Hematopoietic multipotent progenitor cell treated with erythropoietin and hydrocortisone succinate and interleukin-3 and kit ligand, for 8 days (in vitro differentiated cells): Measurements from ENCODE around the gene RUNX1.

Experiments
- DNase-seq: peaks from one replicate; pipeline ENCODE4 v3.0.0-alpha.2; 2015

Gene RUNX1

DNA sequence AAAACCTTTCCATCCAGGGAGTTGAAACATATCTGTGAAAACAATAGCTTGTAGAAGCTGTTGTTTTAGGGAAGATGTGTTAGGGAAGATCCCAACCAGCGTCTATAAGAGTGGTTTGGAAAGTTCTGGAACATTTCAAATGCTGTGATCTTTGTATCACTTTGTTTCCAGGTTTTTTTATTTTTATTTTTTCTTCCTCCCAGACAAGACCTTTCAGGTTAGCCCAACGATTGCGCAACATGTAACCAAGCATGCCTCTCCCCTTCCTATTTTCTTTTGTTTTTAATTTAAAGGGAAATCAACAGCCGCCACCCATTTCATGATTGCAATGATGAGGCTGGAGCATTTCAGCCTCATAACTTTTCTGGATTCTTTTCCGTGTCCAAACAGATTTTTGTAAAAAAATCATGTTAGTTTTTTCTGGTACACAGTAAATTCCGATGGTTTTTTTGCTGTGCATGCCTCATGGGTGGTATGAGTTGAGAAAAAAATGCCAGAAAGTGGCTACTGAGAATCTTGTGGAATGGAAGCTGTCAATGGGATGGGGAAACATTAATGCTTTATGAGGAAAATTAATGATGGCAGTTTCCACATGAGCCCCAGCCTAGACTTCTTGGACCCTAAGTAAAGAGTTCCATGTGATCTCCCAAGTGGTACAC is 109.3 kb downstream of the RUNX1 start:
- no peak for DNase-seq

DNA sequence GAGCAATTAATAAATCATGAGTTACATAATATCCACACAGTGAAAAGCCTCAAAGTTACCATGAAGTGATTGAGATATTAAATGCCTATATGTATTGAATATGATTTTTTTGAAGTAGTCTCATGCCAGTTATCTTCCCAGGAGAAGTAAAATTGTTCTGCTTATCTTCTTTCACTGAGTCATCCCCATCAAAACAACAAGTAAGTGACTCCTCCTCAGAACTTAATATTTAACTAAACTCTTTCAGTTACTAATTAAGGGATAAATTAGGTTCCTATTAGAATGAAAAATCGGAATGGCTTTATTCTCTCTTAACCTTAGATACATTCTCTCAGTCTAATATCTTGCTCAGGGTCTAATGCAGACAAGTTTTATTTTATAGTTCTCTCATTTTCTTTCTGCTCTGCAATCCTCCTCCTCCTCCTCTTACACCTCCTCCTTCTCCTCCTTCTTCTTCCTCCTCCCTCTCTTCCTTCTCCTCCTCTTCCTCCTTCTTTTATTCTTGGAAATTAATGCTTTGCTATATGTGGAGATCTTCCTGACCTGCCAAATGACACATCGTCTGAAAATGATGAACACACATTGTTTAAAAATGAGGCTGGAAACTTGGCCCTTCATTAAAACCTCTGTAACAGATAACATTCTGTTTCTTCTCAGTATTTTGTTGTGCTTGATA is 110.9 kb downstream of the RUNX1 start:
- DNase-seq, result peak; percentile 44

DNA sequence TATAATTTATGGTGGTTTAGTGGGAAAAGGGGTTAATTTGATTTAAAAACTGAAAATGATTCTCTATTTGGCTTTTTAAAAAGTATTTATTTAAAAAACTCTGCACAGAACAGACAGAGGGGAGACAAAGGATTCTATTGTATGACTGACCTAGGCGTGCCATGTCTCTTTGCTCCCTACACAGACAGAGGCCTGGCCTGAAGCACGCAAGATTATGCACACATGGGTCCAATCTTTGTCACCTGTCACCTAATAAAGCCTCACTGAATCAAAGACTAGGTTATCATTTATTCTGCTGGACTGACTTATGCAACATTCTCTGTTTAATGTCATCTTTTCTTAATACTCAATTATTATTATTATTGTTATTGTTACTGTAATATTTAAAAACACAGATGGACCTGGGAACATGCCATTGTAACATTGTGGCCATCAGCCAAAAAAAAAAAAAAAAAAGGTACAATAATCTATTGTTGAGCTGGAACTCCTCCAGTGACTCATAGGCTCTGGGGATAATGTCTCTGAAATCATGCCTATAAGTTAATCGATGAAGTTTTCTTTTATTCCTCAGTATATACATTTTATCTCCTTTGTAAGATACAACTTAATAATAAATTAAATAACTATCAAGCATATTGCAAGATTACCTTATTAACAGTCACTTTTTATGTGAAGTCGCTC is 112.1 kb downstream of the RUNX1 start:
- DNase-seq, result peak; percentile 59

DNA sequence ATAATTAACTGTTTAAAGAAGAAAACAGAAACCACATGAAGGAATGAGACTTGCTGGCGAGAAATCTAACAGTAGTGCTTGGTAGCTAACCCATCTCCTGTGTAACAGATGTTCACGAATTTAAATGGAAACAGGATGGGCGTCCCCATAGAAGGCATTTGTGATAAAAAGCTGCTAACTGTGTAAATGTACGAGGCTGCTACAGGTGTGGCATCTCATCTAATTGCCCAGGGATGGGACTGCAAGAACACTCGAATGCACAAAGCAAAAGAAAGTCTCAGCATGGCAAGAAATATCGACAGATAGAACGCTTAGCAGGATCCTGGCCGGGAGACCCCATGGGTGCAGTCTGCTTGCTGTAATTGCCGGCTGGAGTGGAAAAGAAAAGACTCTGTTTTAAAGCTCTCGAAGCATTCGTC is 112.7 kb downstream of the RUNX1 start:
- peak; percentile 83 for DNase-seq

DNA sequence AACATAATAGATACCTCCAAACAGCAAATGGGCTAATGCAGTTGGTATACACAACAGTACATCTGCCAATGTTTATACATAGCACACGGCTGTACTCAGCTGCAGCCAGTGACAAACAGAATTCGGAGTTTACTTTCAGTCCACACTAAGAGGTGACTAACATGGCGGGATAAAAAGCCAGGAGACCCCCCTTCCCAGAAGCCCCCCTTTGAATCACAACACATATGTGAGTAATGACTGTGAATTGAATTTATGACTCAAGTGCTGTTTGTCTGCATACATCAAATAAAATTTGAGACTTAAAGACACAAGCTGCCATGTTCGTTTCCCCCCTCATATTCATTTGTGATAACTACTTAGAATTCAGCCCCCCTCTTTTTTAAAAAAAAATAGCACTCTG is 113.2 kb downstream of the RUNX1 start:
- DNase-seq, result no peak

DNA sequence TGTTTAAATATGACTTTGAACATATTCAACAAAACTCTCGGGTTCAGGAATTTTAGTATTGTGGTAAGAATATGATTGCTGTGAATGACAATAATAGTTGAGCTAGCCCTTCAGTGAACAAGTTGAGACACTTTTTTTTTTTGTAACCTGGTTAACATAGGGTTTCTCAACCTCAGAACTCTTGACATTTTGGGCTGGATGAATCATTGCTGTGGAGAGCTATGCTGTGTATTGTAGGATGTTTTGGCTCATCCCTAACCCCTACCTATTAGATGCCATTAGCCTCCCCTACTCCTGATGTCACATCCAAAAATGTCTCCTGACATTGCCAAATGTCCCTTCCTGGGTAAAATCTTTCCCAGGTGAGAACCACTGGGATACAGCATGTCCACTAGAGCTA is 113.7 kb downstream of the RUNX1 start:
- no peak for DNase-seq

DNA sequence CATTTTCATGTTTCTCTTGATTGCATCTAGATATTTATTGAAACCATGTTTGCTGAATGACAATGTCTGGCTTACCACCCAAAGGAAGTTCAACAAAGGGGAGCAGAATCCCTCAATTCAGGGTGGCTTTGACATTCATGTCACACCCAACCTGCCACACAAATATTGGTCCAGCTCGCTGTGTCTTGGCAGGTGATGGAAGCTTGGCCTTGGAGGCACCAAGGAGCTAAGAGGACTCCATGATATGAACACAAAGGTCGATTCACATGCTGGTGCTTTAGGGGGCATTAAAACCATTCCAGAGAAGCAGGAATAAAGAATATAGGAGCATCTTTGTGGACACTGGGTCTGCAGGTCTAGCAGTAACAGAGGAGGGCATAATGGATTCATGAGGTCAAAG is 114.8 kb downstream of the RUNX1 start:
- DNase-seq, result no peak

DNA sequence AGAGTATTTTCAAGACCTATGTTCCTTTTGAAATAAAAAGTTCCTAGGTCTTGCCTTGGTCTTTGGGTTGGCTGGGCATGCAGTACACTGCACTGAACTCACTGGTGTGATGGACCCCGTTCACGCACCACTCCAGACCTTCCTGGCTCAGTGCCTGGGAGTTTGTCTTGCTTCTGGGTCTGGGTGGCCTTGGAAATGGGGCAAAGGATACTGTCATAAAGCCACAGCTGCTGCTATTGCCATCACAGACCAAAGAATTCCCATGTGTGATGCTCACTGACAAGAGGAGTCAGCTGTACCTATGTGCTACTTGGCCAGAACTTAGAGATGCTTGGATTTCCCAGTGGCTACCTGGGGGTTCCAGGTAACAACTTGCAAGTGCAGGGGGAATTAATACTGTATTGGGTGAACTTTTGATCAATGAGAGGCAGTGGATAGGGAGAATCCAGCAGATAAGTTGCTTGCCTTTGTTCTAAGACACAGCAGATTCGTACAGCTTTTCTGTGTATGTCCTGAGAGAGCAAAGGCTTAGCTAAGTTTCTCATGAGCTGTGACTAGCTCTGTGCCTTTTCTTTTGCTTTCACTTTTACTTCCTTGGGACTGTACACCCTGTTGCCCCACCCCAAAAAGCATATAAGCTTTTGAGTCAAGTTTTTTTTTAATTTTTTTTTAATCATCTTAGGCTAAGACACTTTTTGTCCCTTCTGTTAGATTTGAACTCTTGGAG is 115.3 kb downstream of the RUNX1 start:
- peak; percentile 60 for DNase-seq

DNA sequence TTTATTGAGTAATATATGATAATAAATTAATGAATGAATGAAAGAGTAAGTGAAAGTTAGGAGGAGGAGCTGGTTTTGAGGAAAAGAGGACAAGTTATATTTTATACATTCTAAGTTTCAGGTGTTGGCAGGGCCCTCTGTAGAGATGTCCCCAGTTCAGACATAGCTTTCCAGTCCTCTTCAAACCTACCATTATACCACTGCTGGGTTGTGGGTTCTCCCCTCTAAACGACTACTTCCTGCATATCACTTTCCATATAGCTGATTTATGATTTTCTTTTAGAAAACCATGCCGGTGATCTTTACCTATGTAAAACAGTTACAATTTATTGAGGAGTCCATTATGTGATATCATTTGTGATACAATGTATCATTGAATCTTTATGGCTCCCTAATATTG is 116.9 kb downstream of the RUNX1 start:
- DNase-seq, result no peak

DNA sequence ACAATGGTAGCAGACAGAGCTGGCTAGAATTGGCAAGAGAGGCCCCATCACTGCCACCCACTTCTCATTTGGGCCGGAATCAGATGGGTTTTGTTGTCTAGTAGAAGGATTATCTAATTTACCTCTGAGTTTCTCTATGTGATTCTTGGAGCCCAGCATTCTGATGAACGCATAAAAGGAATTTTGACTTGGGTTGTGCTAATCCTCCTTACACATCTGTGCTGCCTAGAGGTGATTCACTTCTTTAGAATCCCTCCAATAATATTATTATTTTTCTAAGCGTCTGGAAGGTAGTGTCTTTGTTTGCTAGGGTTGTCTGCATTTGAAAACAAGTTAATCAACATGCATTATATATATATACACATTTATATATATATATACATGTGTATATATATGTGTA is 118.1 kb downstream of the RUNX1 start:
- DNase-seq, result no peak

DNA sequence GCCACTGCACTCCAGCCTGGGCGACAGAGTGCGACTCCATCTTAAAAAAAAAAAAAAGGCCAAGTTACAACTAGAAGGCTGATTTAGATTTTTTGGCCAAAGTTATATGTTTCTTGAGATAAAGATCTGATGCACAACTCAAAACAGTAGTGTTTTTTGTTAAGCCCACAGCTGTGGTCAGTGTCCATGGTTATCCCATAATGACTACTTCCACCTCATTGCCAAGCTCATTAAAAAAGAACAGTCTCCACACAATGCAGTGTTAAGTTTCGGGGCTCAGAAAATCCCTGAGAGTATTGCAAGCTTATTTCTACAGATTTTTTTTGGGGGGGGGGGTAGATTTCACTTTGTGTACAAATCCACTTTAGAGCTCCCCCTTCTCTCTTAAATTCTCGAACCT is 120.5 kb downstream of the RUNX1 start:
- no peak for DNase-seq

DNA sequence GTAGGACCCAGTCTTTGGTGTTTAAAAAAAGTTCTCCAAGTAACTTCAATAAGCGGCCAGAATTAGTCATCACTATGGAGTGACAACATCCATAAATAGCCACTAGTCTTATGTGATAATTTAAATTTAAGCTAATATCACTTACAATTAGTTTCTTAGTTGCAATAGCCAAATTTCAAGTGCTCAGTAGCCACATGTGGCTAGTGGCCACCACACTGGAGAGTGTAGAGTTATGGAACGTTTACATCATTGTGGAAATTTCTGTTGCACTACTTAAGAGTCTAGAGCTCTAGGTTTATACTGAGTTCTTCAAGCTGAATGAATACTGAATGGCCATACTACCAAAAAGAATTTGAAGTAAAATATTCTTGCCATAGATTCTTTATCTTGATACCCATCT is 121.1 kb downstream of the RUNX1 start:
- no peak for DNase-seq

DNA sequence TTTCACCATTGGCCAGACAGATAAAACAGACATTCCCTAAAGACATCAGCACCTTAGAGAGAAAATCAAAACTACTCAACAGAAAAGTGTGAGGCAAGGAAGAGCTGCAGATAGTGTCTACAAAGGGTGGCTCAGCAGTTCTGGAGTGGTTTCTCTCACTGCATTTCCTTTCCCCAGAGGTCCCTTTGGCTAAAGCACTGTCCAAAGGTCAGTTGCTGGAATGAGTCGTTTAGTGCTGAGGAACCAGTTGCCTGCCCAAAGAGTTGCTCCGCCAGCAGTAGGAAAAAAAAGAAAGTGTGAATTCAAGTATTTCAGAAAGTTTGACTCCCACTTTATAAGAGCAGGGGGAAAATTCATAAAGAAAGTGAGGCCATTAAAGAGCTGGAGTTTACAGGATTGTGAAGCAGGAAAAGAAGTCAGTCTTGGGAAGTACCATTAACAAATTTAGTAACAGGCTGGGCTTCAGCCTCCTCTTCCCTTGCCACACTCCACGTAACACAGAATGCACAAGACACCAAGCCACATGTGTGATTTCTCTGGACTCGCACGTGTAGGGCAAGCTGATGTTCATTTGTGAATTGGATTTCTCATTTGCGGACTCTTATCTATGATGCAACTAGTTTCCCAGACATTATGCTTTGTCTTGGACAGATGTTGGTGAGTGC is 122.2 kb downstream of the RUNX1 start:
- DNase-seq, result no peak

DNA sequence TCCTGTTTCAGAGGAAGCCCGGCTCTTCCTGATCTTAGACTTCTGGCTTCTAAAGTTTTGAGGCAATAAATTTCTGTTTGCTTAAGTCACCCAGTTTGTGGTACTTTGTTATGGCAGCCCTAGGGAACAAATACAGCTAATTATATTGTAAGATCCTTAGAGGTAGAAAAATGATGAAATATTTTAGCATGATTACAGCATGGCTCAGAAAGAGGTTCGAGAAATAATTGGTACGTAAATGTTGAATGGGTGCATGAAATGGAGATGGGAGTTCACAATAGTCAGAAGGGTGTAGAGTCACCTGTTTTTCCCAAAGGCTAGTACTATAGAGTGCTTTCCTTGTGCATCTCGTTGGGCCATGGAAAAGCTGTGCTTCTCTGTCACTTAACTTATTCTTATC is 123.5 kb downstream of the RUNX1 start:
- DNase-seq, result no peak

DNA sequence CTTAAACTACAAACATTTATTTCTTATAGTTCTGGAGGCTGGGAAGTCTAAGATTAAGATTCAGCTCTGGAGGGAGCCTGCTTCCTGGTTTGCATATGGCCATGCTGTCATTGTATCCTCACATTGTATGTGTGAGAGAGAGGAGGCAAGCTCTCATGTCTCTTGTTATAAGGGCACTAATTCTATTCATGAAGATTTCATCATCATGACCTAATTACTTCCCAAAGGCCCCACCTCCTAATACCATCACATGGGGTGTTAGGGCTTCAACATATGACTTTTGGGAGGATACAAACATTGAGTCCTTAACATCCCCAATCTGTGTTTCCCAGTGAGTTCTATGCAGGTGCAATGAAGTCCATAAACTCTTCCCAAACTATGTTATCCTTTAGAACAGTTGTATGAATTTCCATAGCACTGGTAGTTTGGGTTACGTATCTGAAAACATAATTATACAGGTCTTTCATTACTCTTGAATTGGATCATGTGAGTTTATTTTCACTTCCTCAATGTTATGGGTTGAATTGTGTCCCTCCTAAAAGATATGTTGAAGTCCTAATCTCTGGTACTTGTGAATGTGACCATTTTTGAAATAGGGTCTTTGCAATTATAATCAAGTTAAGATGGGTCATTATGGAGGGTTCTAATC is 124.2 kb downstream of the RUNX1 start:
- no peak for DNase-seq

DNA sequence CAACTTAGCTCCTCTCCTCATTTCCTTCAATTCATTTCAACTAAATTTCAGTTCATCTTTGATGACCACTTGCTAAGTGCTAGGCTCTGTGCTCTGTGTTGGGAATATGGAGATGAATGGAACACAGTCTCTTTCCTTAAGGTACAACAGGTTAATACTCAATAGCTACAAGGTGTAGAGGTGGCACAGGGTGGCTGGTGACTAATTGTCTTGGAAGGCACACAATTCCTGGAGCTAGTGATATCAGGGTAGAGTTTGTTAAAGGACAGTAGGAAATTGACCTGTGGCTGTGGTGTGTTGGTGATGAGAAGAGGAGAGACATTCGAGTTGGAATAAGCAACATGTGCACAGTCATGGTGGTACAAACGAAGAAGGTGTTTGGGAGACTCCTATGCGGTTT is 124.9 kb downstream of the RUNX1 start:
- DNase-seq, result no peak

DNA sequence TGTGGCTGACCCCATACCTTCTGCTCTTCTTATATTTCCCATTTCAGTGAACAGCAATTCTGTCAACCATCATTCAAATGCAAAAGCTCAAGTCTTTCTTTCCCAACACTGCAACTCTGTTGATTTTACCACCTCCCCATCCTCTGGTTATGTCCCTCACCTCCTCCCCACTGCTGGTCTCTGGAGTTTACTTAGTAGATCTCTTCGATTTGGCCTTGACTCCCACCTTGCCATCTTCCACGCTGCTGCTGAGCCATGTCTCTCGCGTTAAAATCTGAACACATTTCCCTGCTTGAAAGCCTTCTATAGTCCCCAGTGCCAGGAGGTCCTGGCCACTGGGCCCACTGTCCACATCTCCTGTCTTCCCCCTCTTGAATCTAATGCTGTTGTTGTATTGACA is 125.5 kb downstream of the RUNX1 start:
- no peak for DNase-seq

DNA sequence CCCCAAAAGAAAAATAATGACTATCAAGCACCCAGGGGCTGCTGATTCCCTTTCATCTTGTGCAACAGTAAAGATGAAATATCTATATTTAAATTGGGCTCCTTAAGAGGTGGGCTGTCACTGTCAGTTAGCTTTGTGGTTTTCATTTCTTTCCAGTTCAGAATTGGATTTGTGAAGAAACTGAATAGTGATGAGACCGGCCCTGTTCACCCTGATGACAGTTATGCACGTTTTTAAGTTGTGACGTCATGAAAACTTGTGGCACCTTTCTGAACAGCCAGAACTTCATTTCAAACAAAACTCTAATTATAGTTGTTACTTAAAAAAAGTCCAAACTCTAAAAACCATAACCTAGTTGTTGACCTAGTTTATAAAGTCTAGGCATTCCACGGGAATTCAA is 125.9 kb downstream of the RUNX1 start:
- no peak for DNase-seq

DNA sequence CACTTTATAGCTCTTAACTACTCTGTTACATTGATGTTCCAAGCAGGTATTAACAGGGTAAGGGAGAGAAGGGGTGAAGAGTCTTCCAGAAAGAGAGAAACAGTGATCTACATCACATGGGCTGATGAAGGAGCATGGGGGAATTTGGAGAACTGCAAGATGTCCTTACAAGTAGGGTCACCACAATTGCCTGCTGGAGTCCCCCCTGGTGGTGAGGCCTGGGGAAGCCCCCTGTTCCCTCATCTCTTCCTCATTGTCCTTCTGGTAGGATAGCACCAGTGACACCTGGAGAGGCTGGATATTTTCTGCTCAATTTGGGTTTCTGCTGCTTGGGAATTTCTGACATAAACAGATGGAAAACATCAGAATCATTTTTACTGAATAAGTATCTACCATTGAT is 126.6 kb downstream of the RUNX1 start:
- DNase-seq, result no peak

DNA sequence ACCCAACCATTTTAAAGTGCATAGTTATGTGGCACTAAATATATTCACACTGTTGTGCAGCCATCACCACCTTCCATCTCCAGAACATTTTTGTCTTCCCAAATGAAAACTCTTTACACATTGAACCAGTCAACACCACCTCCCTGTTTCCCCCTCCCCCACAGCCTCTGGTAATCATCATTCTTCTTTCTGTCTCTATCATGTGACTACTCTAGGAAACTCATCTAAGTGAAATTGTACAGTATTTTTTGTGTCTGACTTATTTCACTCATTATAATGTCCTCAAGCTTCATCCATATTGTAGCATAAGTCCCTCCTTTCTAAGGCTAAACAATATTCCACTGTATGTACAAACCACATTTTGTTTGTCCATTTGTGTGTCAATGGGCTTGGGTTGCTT is 128.0 kb downstream of the RUNX1 start:
- DNase-seq, result no peak

DNA sequence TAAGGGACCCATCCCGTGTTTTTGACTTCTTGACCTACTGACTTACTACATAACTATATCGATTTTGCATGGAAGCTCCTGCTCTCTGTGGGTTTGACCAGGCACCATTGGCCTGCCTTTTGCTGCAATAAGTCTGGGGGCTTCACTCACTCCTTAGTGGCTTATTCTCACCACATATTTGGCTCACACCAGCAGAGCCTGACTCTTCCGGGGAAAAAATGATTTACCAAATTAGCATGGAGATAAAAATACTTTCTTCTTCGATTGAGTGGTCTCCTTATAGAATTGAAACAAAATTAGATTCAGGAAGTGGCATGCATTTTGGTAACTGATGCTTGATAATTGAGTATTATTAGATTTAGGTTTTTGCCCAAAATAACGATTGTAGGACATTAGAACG is 129.7 kb downstream of the RUNX1 start:
- no peak for DNase-seq

DNA sequence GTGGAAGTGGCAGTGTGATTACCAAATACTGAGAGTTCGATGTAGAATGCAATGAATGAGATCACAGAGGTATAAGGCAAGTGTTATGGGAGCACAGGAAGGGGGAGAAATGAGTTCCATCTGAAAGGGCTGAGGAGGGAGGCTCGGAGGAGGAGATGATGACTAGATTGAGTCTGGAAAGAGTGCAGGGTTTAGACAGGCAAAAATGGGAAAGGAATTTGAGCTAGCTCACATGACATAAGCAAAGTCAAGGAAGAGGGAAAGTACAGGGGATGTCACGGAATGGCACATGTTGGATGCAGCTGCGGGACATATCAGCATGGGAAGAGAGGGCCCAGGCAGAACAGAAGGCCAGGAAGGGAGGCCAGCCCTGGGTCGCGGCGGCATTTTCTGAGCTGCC is 132.7 kb downstream of the RUNX1 start:
- DNase-seq, result no peak

DNA sequence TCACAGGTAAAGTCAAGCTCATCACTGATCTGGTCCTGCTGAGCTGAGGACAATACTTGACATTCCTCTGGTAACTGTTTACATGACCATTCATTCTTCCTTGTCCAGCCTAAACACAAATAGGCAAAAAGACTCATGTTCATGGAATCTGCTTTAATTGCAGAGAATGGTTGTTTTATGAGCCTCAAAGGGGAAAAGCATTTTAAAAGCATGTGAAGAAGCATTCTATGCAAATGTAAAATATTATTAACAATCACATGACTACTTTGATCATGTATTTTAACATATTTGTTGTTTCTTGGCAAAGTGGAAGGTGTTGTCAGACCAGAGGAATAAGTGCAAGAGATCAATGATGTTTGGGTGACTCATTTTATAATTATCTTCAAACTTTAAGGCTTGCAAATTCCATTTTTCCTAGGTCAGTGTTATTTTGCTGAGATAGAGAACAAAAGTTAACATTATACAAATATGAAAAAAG is 133.7 kb downstream of the RUNX1 start:
- DNase-seq, result no peak
